Lower leg skin (tissue), 3 donors: ENCODE results near the gene TSKU.

ENCODE experiments used
- POLR2A ChIP-seq, 2 donors: fragments of 450-650 bp; IDR thresholded peaks; one replicate each; pipeline ENCODE4 v1.6.1; 2016 to 2017; ENCODE audit warnings: antibody characterized with exemption in 2 of 2, mild to moderate bottlenecking in 1 of 2, moderate library complexity in 1 of 2
- TF ChIP-seq, protein P1 (sequence below), 3 donors: fragments of 450-650 bp; IDR thresholded peaks; one replicate each; pipeline ENCODE4 v1.5.1; 2016; ENCODE audit warnings: antibody characterized with exemption in 3 of 3, mild to moderate bottlenecking in 3 of 3, moderate library complexity in 2 of 3

DNA sequence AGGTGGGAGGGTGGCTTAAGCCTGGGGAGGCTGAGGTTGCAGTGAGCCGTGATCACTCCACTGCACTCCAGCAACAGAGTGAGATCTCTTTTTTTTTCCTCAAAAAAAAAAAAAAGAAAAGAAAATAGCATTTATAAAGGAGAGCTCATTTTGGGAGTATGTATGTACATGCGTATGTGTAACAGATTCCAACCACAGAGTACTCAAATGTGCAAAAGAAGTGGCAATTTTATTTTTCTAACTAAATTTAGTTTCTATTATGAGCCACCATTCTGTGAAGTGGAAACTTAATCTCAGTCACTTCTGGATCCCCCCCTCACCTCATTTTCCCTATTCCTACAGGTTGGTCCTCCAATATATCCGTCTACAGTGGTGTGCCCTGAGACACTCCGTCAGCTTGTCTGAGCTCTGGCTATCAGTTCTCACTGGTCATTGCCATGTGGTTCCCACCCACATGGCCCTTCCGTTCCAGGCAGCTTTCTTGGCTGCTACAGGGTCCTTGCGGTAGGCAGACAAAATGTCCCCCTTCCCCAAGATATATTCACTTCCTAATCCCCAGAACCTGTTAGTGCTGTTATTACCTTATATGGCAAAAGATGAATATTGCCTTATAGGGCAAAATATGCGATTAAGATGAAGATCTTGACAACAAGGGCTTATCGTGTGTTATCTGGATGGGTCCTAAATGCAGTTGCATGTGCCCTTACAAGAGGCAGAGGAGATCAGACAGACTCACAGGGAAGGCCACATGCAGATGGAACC, 35.8 kb upstream of the TSKU start:
- TF ChIP-seq, protein P1, sequence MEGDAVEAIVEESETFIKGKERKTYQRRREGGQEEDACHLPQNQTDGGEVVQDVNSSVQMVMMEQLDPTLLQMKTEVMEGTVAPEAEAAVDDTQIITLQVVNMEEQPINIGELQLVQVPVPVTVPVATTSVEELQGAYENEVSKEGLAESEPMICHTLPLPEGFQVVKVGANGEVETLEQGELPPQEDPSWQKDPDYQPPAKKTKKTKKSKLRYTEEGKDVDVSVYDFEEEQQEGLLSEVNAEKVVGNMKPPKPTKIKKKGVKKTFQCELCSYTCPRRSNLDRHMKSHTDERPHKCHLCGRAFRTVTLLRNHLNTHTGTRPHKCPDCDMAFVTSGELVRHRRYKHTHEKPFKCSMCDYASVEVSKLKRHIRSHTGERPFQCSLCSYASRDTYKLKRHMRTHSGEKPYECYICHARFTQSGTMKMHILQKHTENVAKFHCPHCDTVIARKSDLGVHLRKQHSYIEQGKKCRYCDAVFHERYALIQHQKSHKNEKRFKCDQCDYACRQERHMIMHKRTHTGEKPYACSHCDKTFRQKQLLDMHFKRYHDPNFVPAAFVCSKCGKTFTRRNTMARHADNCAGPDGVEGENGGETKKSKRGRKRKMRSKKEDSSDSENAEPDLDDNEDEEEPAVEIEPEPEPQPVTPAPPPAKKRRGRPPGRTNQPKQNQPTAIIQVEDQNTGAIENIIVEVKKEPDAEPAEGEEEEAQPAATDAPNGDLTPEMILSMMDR (IDR thresholded peaks at IDR 0.05) = no peak
- TF ChIP-seq POLR2A (IDR thresholded peaks at IDR 0.05) = no peak
